GM23338 (cell line): ENCODE data around the gene NPFF. TPM values are rescaled to one million over a fixed set of nuclear protein-coding genes. Genes with fewer than 3 reads are reported as not detected.

Source experiments
- ATAC-seq: fragments of 200-7000 bp; cut with Tn5 transposase; 3 replicates; pipeline ENCODE4 v1.9.1; 2020
- DNase-seq: peaks from one replicate; pipeline ENCODE4 v3.0.0-alpha.2; 2015; ENCODE audit warnings: low spot score
- H2AFZ ChIP-seq: fragments of 200-600 bp; sonication (generic); 2 replicates; pipeline ENCODE4 v1.8.0; 2016; ENCODE audit warnings: antibody characterized with exemption, mild to moderate bottlenecking, moderate library complexity
- H3F3A ChIP-seq: fragments of 200-600 bp; sonication (generic); replicated peaks from 2 replicates; pipeline ENCODE4 v1.8.0; 2017; ENCODE audit warnings: antibody characterized with exemption, mixed run types, low read depth
- H3K27ac ChIP-seq: fragments of 200-600 bp; sonication (generic); 2 replicates; pipeline ENCODE4 v1.6.1; 2016; ENCODE audit warnings: low read depth
- H3K27me3 ChIP-seq: fragments of 200-600 bp; sonication (generic); 2 replicates; pipeline ENCODE4 v1.8.0; 2016; ENCODE audit warnings: mild to moderate bottlenecking, mixed run types, moderate library complexity; ENCODE audit not compliant: insufficient read depth
- H3K36me3 ChIP-seq: fragments of 200-600 bp; sonication (generic); 2 replicates; pipeline ENCODE4 v1.8.0; 2016; ENCODE audit warnings: mild to moderate bottlenecking; ENCODE audit not compliant: insufficient read depth
- H3K4me1 ChIP-seq: fragments of 200-600 bp; sonication (generic); 2 replicates; pipeline ENCODE4 v1.8.0; 2016; ENCODE audit warnings: mild to moderate bottlenecking, moderate library complexity; ENCODE audit not compliant: insufficient read depth
- H3K4me2 ChIP-seq: fragments of 200-600 bp; sonication (generic); 2 replicates; pipeline ENCODE4 v1.7.1; 2017; ENCODE audit warnings: mixed run types
- H3K4me3 ChIP-seq: fragments of 200-600 bp; sonication (generic); 2 replicates; pipeline ENCODE4 v1.6.1; 2016; ENCODE audit warnings: mixed run types
- H3K79me2 ChIP-seq: fragments of 200-600 bp; sonication (generic); replicated peaks from 2 replicates; pipeline ENCODE4 v1.8.0; 2017; ENCODE audit warnings: mild to moderate bottlenecking; ENCODE audit not compliant: insufficient read depth
- H3K9me2 ChIP-seq: fragments of 200-600 bp; sonication (generic); 2 replicates; pipeline ENCODE4 v1.8.0; 2017; ENCODE audit not compliant: insufficient read depth
- H4K20me1 ChIP-seq: fragments of 200-600 bp; sonication (generic); replicated peaks from 2 replicates; pipeline ENCODE4 v1.8.0; 2017; ENCODE audit warnings: mild to moderate bottlenecking; ENCODE audit not compliant: insufficient read depth
- H3K27ac Mint-ChIP-seq: 2 replicates; pipeline ENCODE4 v1.8.0; 2020; ENCODE audit warnings: inconsistent platforms, mild to moderate bottlenecking, moderate library complexity, mixed read lengths
- H3K27me3 Mint-ChIP-seq: 3 replicates; pipeline ENCODE4 v1.8.0; 2022; ENCODE audit warnings: low read depth, mild to moderate bottlenecking, moderate library complexity, mixed read lengths, inconsistent platforms; ENCODE audit not compliant: insufficient read depth, poor library complexity
- H3K36me3 Mint-ChIP-seq: 3 replicates; pipeline ENCODE4 v1.8.0; 2021; ENCODE audit warnings: low read depth, mild to moderate bottlenecking, inconsistent platforms, moderate library complexity, mixed read lengths
- H3K4me1 Mint-ChIP-seq: 3 replicates; pipeline ENCODE4 v1.8.0; 2020; ENCODE audit warnings: mild to moderate bottlenecking, inconsistent platforms, mixed read lengths
- H3K4me3 Mint-ChIP-seq: 3 replicates; pipeline ENCODE4 v1.8.0; 2021; ENCODE audit warnings: moderate library complexity, mild to moderate bottlenecking, inconsistent platforms, mixed read lengths
- H3K9me3 Mint-ChIP-seq: 3 replicates; pipeline ENCODE4 v1.8.0; 2020; ENCODE audit warnings: moderate library complexity, mild to moderate bottlenecking, inconsistent platforms, mixed read lengths
- CREB1 ChIP-seq: fragments of 250-450 bp; sonication (Bioruptor Pico); IDR thresholded peaks from 2 replicates; pipeline ENCODE4 v1.5.0; 2020; ENCODE audit warnings: low read depth, mild to moderate bottlenecking, moderate library complexity
- CTCF ChIP-seq, 2 experiments: fragments of 200-600 bp in 1 of 2; sonication (generic) in 1 of 2; conservative IDR thresholded peaks; 2 replicates each; pipeline versions ENCODE4 v1.5.1 to v1.6.1; 2016 to 2017; ENCODE audit warnings: antibody characterized with exemption in 2 of 2, low read depth in 2 of 2, mild to moderate bottlenecking in 2 of 2, moderate library complexity in 1 of 2
- ETS1 ChIP-seq: IDR thresholded peaks from 2 replicates; pipeline ENCODE4 v1.6.1; 2016; ENCODE audit warnings: antibody characterized with exemption
- EZH2 ChIP-seq: fragments of 200-600 bp; sonication (generic); IDR thresholded peaks from one replicate; pipeline ENCODE4 v1.8.0; 2017; ENCODE audit warnings: antibody characterized with exemption, mild to moderate bottlenecking, low read depth; ENCODE audit not compliant: unreplicated experiment
- EZH2phosphoT487 ChIP-seq: fragments of 200-600 bp; sonication (generic); IDR thresholded peaks from one replicate; pipeline ENCODE4 v1.8.1; 2018; ENCODE audit warnings: antibody characterized with exemption; ENCODE audit not compliant: unreplicated experiment
- JUNB ChIP-seq: IDR thresholded peaks from one replicate; pipeline ENCODE4 v1.6.1; 2016; ENCODE audit warnings: antibody characterized with exemption; ENCODE audit not compliant: unreplicated experiment
- NANOG ChIP-seq: IDR thresholded peaks from 2 replicates; pipeline ENCODE4 v1.6.1; 2016; ENCODE audit warnings: antibody characterized with exemption, borderline replicate concordance
- POLR2AphosphoS5 ChIP-seq: IDR thresholded peaks from 2 replicates; pipeline ENCODE4 v1.6.1; 2016; ENCODE audit warnings: antibody characterized with exemption, low read depth
- REST ChIP-seq: IDR thresholded peaks from one replicate; pipeline ENCODE4 v1.6.1; 2018; ENCODE audit warnings: antibody characterized with exemption; ENCODE audit not compliant: unreplicated experiment
- STAT1 ChIP-seq: IDR thresholded peaks from one replicate; pipeline ENCODE4 v1.6.1; 2016; ENCODE audit warnings: antibody characterized with exemption; ENCODE audit not compliant: unreplicated experiment
- ZNF114 ChIP-seq: fragments of 250-450 bp; sonication (Bioruptor Pico); IDR thresholded peaks from 2 replicates; pipeline ENCODE4 v1.5.0; 2020; ENCODE audit warnings: mild to moderate bottlenecking, moderate library complexity
- ZNF331 ChIP-seq: fragments of 250-450 bp; sonication (Bioruptor Pico); IDR thresholded peaks from 2 replicates; pipeline ENCODE4 v1.5.0; 2020; ENCODE audit warnings: low read depth, mild to moderate bottlenecking, moderate library complexity
- ZNF462 ChIP-seq: fragments of 250-450 bp; sonication (Bioruptor Pico); IDR thresholded peaks from 2 replicates; pipeline ENCODE4 v1.5.0; 2020; ENCODE audit warnings: mild to moderate bottlenecking, moderate library complexity
- polyA plus RNA-seq: library from polyadenylated mRNA; unstranded; fragments of >200 nt; fragmentation: Nextera tagmentation; extraction: Ambion mirVana; gene quantifications from 2 replicates; pipeline ENCODE4 v1.2.1, GENCODE V29; 2016
- total RNA-seq: library from RNA; depleted of rRNA; stranded (reverse); fragments of >200 nt; shearing (Covaris generic); gene quantifications from 2 replicates; pipeline ENCODE4 v1.2.3, GENCODE V29; 2014

Gene NPFF
- total and polyA plus RNA-seq, 2 experiments from 2014 or later = 0.69 to 0.71 TPM

GRCh38 chr12:53518381-53518780 lies 11.1 kb upstream of the NPFF start:
- Histone ChIP-seq H3K9me2 (no peaks in the 10 kb centered on the region), H3K27me3 (no peaks in the 10 kb centered on the region), H3K79me2 (no peaks in the 10 kb centered on the region), H3F3A (no peaks in the 10 kb centered on the region), H2AFZ (no peak overlapping the region), H3K4me2 (no peak overlapping the region), H3K27ac (no peak overlapping the region), H3K4me3 (no peak overlapping the region), H3K36me3 (no peaks in the 10 kb centered on the region), H3K4me1 (no peaks in the 10 kb centered on the region), H4K20me1 (no peaks in the 10 kb centered on the region; the same call in 1 of the 2 replicates)
- Mint-ChIP-seq H3K9me3 (no peaks in the 10 kb centered on the region), H3K27me3 (peaks cover 4% of the 10 kb centered on the region), H3K4me3 (no peak overlapping the region), H3K36me3 (peaks cover 12% of the 10 kb centered on the region), H3K27ac (no peak overlapping the region), H3K4me1 (peaks cover 12% of the 10 kb centered on the region)
- DNase-seq (no peak), ATAC-seq (no peak)
- TF ChIP-seq EZH2phosphoT487 (no peak), CREB1 (CRISPR knock-in tag) (no peak), EZH2 (no peak), CTCF (conservative IDR thresholded peaks at IDR 0.05; ENCODE audit: low read depth in 2 of 2) (no peak), ETS1 (no peak), REST (no peak), ZNF462 (no peak), STAT1 (no peak), NANOG (no peak), ZNF331 (CRISPR knock-in tag) (no peak), POLR2AphosphoS5 (no peak), ZNF114 (CRISPR knock-in tag) (no peak), JUNB (no peak)
